HFF-Myc (cell line): ENCODE data around the gene ANGPTL2.

Experiments
- DNase-seq: peaks from one replicate; pipeline ENCODE4 v3.0.0-alpha.2; 2011; ENCODE audit warnings: low read depth; ENCODE audit errors: extremely low read depth
- H3K4me3 ChIP-seq: replicated peaks from 2 replicates; pipeline ENCODE4 v1.5.1; 2011; ENCODE audit warnings: low read depth, mild to moderate bottlenecking, control low read depth, low read length
- TF ChIP-seq, protein P1 (sequence below): IDR thresholded peaks from 2 replicates; pipeline ENCODE4 v1.5.1; 2012; ENCODE audit warnings: mild to moderate bottlenecking, low read depth, low read length, control low read depth; ENCODE audit errors: missing control alignments

The ANGPTL2 gene

DNA sequence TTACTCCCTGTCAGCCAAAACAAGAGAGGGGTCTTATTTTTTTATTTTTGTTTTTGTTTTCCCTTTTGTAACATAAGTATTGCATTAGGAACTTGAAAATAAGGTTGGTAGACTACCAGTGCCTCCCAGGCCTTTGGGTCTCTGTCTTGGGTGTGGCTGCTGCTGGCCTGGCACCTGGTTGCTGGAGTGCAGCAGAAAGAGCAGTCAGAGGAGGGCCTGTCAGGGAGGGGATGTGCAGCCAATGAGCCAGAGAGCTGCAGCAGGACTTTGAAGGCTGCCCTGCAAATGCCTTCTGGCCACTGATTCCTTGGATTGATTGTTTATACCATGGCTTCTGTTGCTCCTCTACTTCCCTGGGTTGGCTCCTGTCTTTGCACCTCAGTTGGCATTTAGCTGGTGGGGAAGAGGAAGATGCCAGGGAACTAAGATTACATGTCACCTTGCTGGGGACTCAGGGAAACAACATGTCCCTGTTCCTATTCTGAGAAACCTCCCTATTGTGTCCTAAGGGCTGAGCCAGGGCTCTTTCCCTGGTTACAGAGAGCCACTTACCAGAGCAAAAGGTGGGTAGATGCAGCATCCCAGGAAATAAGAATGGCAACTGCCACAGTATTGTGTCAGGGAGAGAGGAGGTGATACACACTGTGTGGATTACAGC lies 66.6 kb downstream of the ANGPTL2 start:
- no peak for DNase-seq
- no peak overlapping the region for H3K4me3 ChIP-seq
- TF ChIP-seq, protein P1, sequence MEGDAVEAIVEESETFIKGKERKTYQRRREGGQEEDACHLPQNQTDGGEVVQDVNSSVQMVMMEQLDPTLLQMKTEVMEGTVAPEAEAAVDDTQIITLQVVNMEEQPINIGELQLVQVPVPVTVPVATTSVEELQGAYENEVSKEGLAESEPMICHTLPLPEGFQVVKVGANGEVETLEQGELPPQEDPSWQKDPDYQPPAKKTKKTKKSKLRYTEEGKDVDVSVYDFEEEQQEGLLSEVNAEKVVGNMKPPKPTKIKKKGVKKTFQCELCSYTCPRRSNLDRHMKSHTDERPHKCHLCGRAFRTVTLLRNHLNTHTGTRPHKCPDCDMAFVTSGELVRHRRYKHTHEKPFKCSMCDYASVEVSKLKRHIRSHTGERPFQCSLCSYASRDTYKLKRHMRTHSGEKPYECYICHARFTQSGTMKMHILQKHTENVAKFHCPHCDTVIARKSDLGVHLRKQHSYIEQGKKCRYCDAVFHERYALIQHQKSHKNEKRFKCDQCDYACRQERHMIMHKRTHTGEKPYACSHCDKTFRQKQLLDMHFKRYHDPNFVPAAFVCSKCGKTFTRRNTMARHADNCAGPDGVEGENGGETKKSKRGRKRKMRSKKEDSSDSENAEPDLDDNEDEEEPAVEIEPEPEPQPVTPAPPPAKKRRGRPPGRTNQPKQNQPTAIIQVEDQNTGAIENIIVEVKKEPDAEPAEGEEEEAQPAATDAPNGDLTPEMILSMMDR = no peak

DNA sequence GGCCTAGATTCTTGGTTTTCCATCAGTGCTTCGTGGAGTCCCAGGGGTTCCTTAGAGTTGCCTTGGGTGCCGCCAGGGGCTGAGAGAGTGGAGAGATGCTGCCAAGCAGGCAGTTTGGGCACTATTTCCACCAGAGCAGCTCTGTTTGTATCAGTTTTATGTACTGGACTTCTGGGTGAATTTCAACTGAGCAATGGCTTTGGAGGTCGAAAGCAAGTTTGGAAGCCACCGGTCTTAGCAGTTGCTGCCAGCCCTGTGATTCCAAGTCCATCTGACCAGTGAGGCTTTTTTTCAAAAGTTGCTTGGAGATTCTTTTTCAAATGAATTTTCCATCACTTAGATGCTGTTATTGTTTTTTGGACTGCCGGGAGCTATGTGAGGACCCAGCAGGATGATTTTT lies 68.5 kb downstream of the ANGPTL2 start:
- TF ChIP-seq, protein P1 = no peak
- DNase-seq = no peak
- H3K4me3 ChIP-seq = no peak overlapping the region

DNA sequence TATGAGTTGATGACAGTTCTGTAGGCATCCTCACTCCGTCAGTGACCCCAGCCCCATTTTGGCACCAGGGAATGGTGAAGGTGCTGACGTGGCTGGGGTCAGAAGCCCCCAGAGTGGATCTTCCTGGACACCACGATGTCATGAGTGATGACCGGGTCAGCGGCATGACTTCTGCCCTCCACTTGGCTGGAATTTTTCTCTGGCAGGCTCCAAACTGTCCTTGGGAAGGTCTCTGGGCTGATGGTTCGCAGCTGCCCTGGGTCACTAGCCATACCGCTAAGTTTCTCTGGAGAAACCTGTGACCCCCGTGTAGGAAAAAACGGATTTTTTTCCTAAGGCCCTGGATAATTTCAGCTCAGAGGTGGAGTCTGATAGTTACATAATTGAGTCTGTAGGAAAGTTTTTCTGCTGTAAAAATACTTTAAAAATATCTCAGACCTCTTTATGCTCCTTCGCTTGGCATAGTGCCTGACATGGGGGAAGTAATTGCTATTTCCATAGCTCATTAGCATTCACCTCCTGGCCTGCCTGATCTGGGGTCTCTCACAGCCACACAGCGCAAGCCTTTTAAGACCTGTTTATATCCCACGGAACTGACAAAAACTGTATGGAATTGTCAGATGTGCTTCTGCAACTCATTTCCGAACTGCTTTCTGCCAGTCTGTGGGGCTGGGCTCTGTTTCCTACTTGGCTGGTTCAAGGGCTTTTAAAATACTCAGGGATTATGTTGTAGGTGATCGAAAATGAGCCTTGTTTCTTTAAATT lies 69.2 kb downstream of the ANGPTL2 start:
- DNase-seq = no peak
- H3K4me3 ChIP-seq = no peak overlapping the region
- TF ChIP-seq, protein P1 = no peak

DNA sequence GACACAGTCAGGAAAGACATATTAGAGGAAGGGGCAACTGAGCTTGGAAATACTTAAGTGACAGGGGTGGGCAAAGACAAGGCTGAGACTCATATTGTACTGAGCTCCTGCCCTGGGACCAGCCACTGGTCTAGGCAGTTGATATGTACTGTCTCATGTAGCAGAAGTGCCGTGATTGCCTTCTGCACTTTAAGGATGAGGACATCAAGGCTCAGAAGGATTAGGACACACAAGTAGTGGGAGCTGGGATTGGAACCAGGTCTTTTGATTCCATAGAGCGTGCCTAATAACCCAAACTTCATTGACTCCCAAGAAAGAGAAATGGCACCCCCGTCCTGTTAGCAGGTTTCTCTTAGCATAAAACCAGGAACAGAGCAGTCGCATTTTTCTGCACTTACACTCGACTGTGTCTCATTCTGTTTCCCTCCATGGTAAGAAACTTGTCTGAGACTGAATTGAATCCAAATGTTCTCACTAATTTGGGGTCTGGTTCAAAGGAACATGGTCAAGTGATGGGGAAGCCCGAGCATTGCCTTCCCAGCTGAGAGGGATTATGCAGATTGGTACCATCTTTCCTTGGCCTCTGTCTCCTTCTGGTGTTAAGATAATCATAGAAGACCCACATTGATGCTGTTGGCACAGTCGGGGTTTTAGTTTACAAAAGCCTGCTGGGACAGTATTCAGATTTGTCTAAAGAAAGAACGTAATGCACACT lies 70.4 kb downstream of the ANGPTL2 start:
- no peak for DNase-seq
- TF ChIP-seq, protein P1 = no peak
- no peak overlapping the region for H3K4me3 ChIP-seq

DNA sequence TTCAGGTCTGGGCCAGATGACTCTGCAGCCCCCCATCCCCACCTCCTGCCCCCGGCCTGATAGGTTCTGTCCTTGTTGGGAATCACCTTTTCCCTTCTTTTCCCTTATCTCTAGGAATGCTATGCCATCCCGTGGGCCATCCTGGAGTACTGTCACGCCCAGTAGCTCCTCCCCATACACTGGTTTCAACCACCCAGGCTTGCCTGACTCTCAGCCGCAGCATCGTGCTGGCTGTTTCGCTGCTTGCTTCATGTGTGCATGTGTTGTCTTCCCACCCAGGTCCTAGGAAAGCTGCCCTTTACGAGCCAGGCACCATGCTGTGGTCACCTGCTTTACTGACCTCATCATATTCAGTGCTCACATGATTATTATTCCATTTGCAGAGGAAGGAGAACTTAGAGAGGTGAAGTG lies 71.8 kb downstream of the ANGPTL2 start:
- DNase-seq = no peak
- H3K4me3 ChIP-seq = no peak overlapping the region
- TF ChIP-seq, protein P1 = no peak

DNA sequence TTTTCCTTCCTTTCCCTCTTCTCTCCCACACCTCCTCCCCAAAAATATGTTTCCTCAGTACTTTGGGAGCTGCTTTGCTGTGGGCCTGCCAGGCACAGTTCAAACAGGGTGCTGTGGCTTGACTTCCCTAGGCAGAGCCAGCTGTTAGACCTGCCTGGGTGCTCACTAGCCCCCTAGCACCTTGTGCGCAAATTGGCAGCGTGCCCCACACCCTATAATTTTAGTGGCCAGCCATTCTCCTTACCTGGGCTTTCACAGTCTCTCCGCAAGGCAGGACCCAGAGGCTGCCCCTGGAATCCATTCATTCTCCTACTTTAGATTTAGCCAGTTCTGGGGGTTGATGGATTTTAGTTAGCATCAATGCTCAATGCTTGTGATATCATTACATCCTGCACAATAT lies 72.3 kb downstream of the ANGPTL2 start:
- TF ChIP-seq, protein P1 = no peak
- no peak for DNase-seq
- no peak overlapping the region for H3K4me3 ChIP-seq
